Suprapubic skin (tissue), 3 donors: Measurements from ENCODE around the gene DNAH8.

Source experiments
- EP300 ChIP-seq: sonication (generic); formaldehyde crosslinking; IDR thresholded peaks from one replicate; pipeline ENCODE4 v1.6.1; 2017; ENCODE audit warnings: antibody characterized with exemption
- TF ChIP-seq, protein P1 (sequence below), 2 donors: fragments of 200-600 bp in 1 of 2; fragments of 450-650 bp in 1 of 2; sonication (generic) in 1 of 2; IDR thresholded peaks; one replicate each; pipeline ENCODE4 v1.5.1; 2016 to 2019; ENCODE audit warnings: antibody characterized with exemption in 2 of 2, mild to moderate bottlenecking in 1 of 2, moderate library complexity in 1 of 2

DNA sequence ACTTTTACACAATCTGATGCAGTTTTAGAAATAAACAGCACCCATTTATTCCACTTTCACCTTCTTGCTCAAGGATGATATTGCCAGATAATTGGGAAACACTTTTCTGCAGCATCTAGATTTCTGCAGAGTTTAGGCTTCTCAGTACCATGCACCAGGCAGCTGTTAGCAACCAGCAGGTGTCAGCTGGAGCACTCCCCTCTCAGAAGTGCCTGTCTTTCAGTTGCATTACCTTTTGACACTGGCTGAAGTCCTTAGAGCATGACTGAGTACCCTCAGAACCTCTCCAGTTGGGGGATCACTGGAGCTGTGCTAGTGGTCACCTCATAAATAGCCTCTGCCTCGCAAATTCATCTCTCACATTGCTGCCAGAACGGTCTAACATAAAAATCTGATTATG is 91.2 kb downstream of the DNAH8 start:
- TF ChIP-seq, protein P1, sequence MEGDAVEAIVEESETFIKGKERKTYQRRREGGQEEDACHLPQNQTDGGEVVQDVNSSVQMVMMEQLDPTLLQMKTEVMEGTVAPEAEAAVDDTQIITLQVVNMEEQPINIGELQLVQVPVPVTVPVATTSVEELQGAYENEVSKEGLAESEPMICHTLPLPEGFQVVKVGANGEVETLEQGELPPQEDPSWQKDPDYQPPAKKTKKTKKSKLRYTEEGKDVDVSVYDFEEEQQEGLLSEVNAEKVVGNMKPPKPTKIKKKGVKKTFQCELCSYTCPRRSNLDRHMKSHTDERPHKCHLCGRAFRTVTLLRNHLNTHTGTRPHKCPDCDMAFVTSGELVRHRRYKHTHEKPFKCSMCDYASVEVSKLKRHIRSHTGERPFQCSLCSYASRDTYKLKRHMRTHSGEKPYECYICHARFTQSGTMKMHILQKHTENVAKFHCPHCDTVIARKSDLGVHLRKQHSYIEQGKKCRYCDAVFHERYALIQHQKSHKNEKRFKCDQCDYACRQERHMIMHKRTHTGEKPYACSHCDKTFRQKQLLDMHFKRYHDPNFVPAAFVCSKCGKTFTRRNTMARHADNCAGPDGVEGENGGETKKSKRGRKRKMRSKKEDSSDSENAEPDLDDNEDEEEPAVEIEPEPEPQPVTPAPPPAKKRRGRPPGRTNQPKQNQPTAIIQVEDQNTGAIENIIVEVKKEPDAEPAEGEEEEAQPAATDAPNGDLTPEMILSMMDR (IDR thresholded peaks at IDR 0.05) = no peak
- no peak for TF ChIP-seq EP300
